ENCODE results near the gene CFAP54. TPM values are rescaled to one million over a fixed set of nuclear protein-coding genes. Genes with fewer than 3 reads are reported as not detected.

CFAP54 gene
- total RNA-seq, 2 experiments from 2014 or later: 0.33 to 1.4 TPM

GRCh38 chr12:96510306-96510764 lies 21.0 kb downstream of the CFAP54 start:
- H3K36me3 Mint-ChIP-seq: no peaks in the 10 kb centered on the region
- H3K9me3 Mint-ChIP-seq (ENCODE audit: low read depth): no peaks in the 10 kb centered on the region
- peaks cover 11% of the 10 kb centered on the region for H3K4me1 Mint-ChIP-seq
- H3K27me3 Mint-ChIP-seq: no peaks in the 10 kb centered on the region
- DNase-seq (no peak), ATAC-seq (no peak)
- H3K27ac Mint-ChIP-seq: no peak overlapping the region
- CTCF ChIA-PET: interaction anchor here (0.7 kb wide), 1 partner anchor 409 kb away, joined by 3 read pairs; no protein-coding TSS in a partner anchor
- no peak overlapping the region for H3K4me3 Mint-ChIP-seq

- Mint-ChIP-seq H3K36me3 (no peaks in the 10 kb centered on the region), H3K27me3 (no peaks in the 10 kb centered on the region), H3K4me1 (peaks cover 26% of the 10 kb centered on the region), H3K9me3 (ENCODE audit: low read depth) (no peaks in the 10 kb centered on the region), H3K27ac (no peak overlapping the region), H3K4me3 (no peak overlapping the region)
- CTCF ChIA-PET: interaction anchor here (0.7 to 2.7 kb wide), 5 partner anchors 15 to 298 kb away, joined by 3 to 14 read pairs (median 3); partner anchors contain the start of gene CDK17
- DNase-seq: no peak
- no peak for ATAC-seq
These were observed 23.8 kb downstream of the CFAP54 start for GRCh38 chr12:96513166-96513565.

GRCh38 chr12:96513681-96514080 lies 24.3 kb downstream of the CFAP54 start:
- Mint-ChIP-seq H3K36me3 (no peaks in the 10 kb centered on the region), H3K4me1 (peaks cover 24% of the 10 kb centered on the region), H3K27me3 (no peaks in the 10 kb centered on the region), H3K4me3 (no peak overlapping the region), H3K27ac (no peak overlapping the region), H3K9me3 (ENCODE audit: low read depth) (no peaks in the 10 kb centered on the region)
- DNase-seq (no peak), ATAC-seq (no peak)
- CTCF ChIA-PET: interaction anchor here (0.7 to 5.1 kb wide), 5 partner anchors 15 to 115 kb away, joined by 3 to 84 read pairs (median 4); partner anchors contain the start of genes CDK17 and CFAP54

- no peak overlapping the region for H3K4me3 Mint-ChIP-seq
- DNase-seq: no peak
- H3K36me3 Mint-ChIP-seq: no peaks in the 10 kb centered on the region
- H3K27ac Mint-ChIP-seq: no peak overlapping the region
- CTCF ChIA-PET: interaction anchor here (1.0 to 5.1 kb wide), 4 partner anchors 25 to 299 kb away, joined by 3 to 84 read pairs (median 26); partner anchors contain the start of genes CDK17 and CFAP54
- peaks cover 21% of the 10 kb centered on the region for H3K4me1 Mint-ChIP-seq
- ATAC-seq: no peak
- no peaks in the 10 kb centered on the region for H3K27me3 Mint-ChIP-seq
- no peaks in the 10 kb centered on the region for H3K9me3 Mint-ChIP-seq (ENCODE audit: low read depth)
These were observed 25.0 kb downstream of the CFAP54 start for GRCh38 chr12:96514328-96514727.

GRCh38 chr12:96516472-96517430 lies 27.4 kb downstream of the CFAP54 start:
- Mint-ChIP-seq H3K27me3 (no peaks in the 10 kb centered on the region), H3K9me3 (ENCODE audit: low read depth) (no peaks in the 10 kb centered on the region), H3K4me1 (peaks cover 21% of the 10 kb centered on the region), H3K27ac (peak overlapping the region; percentile 80), H3K4me3 (peak overlapping the region; percentile 53), H3K36me3 (no peaks in the 10 kb centered on the region)
- DNase-seq (peak; percentile 94), ATAC-seq (peak; percentile 91)
- CTCF ChIA-PET: interaction anchor here (0.7 to 5.1 kb wide), 49 partner anchors 9 to 552 kb away, joined by 3 to 84 read pairs (median 4); partner anchors contain the start of genes CDK17, CFAP54 and LTA4H

GRCh38 chr12:96520767-96521166 lies 31.4 kb downstream of the CFAP54 start:
- H3K4me1 Mint-ChIP-seq: peaks cover 18% of the 10 kb centered on the region
- DNase-seq (no peak), ATAC-seq (no peak)
- H3K9me3 Mint-ChIP-seq (ENCODE audit: low read depth): no peaks in the 10 kb centered on the region
- no peaks in the 10 kb centered on the region for H3K27me3 Mint-ChIP-seq
- H3K36me3 Mint-ChIP-seq: no peaks in the 10 kb centered on the region
- CTCF ChIA-PET: interaction anchor here (1.2 to 1.9 kb wide), 2 partner anchors 31 to 120 kb away, joined by 4 to 5 read pairs; partner anchors contain the start of genes CDK17 and CFAP54
- H3K27ac Mint-ChIP-seq: no peak overlapping the region
- no peak overlapping the region for H3K4me3 Mint-ChIP-seq

GRCh38 chr12:96521895-96522682 lies 32.7 kb downstream of the CFAP54 start:
- CTCF ChIA-PET: interaction anchor here (0.9 kb wide), 1 partner anchor 33 kb away, joined by 3 read pairs; the partner anchor contains the start of gene CFAP54
- Mint-ChIP-seq H3K36me3 (peaks cover 2% of the 10 kb centered on the region), H3K27me3 (no peaks in the 10 kb centered on the region), H3K4me1 (peaks cover 17% of the 10 kb centered on the region), H3K4me3 (no peak overlapping the region), H3K9me3 (ENCODE audit: low read depth) (no peaks in the 10 kb centered on the region), H3K27ac (no peak overlapping the region)
- DNase-seq: no peak
- no peak for ATAC-seq

- peaks cover 2% of the 10 kb centered on the region for H3K36me3 Mint-ChIP-seq
- ATAC-seq: no peak
- no peak overlapping the region for H3K4me3 Mint-ChIP-seq
- H3K27me3 Mint-ChIP-seq: no peaks in the 10 kb centered on the region
- H3K27ac Mint-ChIP-seq: no peak overlapping the region
- CTCF ChIA-PET: interaction anchor here (0.9 kb wide), 1 partner anchor 33 kb away, joined by 3 read pairs; the partner anchor contains the start of gene CFAP54
- H3K4me1 Mint-ChIP-seq: peaks cover 11% of the 10 kb centered on the region
- no peaks in the 10 kb centered on the region for H3K9me3 Mint-ChIP-seq (ENCODE audit: low read depth)
- no peak for DNase-seq
These were observed 33.3 kb downstream of the CFAP54 start for GRCh38 chr12:96522690-96523089.

GRCh38 chr12:96526110-96526509 lies 36.7 kb downstream of the CFAP54 start:
- H3K36me3 Mint-ChIP-seq: peaks cover 2% of the 10 kb centered on the region
- no peaks in the 10 kb centered on the region for H3K9me3 Mint-ChIP-seq (ENCODE audit: low read depth)
- H3K27me3 Mint-ChIP-seq: peaks cover 4% of the 10 kb centered on the region
- ATAC-seq (peak; percentile 74), DNase-seq (no peak)
- peaks cover 9% of the 10 kb centered on the region for H3K4me1 Mint-ChIP-seq
- H3K4me3 Mint-ChIP-seq: no peak overlapping the region
- H3K27ac Mint-ChIP-seq: no peak overlapping the region
- CTCF ChIA-PET: interaction anchor here (1.0 to 1.8 kb wide), 2 partner anchors 9 to 10 kb away, joined by 3 to 10 read pairs; no protein-coding TSS in a partner anchor

- no peak for DNase-seq
- ATAC-seq: no peak
- Mint-ChIP-seq H3K36me3 (peaks cover 2% of the 10 kb centered on the region), H3K4me1 (peaks cover 11% of the 10 kb centered on the region), H3K9me3 (ENCODE audit: low read depth) (no peaks in the 10 kb centered on the region), H3K27ac (no peak overlapping the region), H3K4me3 (no peak overlapping the region), H3K27me3 (peaks cover 10% of the 10 kb centered on the region)
- CTCF ChIA-PET: no interaction called here
These were observed 40.5 kb downstream of the CFAP54 start for GRCh38 chr12:96529912-96530311.

- H3K9me3 Mint-ChIP-seq (ENCODE audit: low read depth): no peaks in the 10 kb centered on the region
- H3K27ac Mint-ChIP-seq: no peak overlapping the region
- H3K4me1 Mint-ChIP-seq: peaks cover 2% of the 10 kb centered on the region
- DNase-seq (no peak), ATAC-seq (no peak)
- peaks cover 14% of the 10 kb centered on the region for H3K27me3 Mint-ChIP-seq
- H3K36me3 Mint-ChIP-seq: no peaks in the 10 kb centered on the region
- no peak overlapping the region for H3K4me3 Mint-ChIP-seq
- CTCF ChIA-PET: no interaction called here
These were observed 45.0 kb downstream of the CFAP54 start for GRCh38 chr12:96534339-96534738.

- no peaks in the 10 kb centered on the region for H3K4me1 Mint-ChIP-seq
- peaks cover 2% of the 10 kb centered on the region for H3K9me3 Mint-ChIP-seq (ENCODE audit: low read depth)
- H3K36me3 Mint-ChIP-seq: no peaks in the 10 kb centered on the region
- H3K27ac Mint-ChIP-seq: no peak overlapping the region
- ATAC-seq: no peak
- H3K4me3 Mint-ChIP-seq: no peak overlapping the region
- CTCF ChIA-PET: no interaction called here
- DNase-seq: no peak
- H3K27me3 Mint-ChIP-seq: peaks cover 7% of the 10 kb centered on the region
These were observed 59.0 kb downstream of the CFAP54 start for GRCh38 chr12:96548384-96548783.

GRCh38 chr12:96549341-96549740 lies 60.0 kb downstream of the CFAP54 start:
- peaks cover 2% of the 10 kb centered on the region for H3K9me3 Mint-ChIP-seq (ENCODE audit: low read depth)

More at GRCh38 chr12:96549341-96549740, 60.0 kb downstream of the CFAP54 start:
- peaks cover 7% of the 10 kb centered on the region for H3K27me3 Mint-ChIP-seq
- no peak for DNase-seq
- H3K27ac Mint-ChIP-seq: no peak overlapping the region
- ATAC-seq: no peak
- H3K4me1 Mint-ChIP-seq: no peaks in the 10 kb centered on the region
- H3K4me3 Mint-ChIP-seq: no peak overlapping the region
- CTCF ChIA-PET: no interaction called here
- H3K36me3 Mint-ChIP-seq: no peaks in the 10 kb centered on the region

Measured in activated CD8-positive, alpha-beta memory T cell treated with anti-CD3 and anti-CD28 coated beads, Interleukin-2, amount 10 ng/mL, durations not matched to agents 7 days and 5 days (primary cell).